Measurements from ENCODE around the gene CLIC3.
"Not testable (repeated sequence)": the region's sequence is repeated elsewhere in the genome, so short reads cannot be mapped to it uniquely, and the experiment has no call there.

Gene CLIC3

GRCh38 chr9:137007108-137007815 lies 10.9 kb upstream of the CLIC3 start:
- no peaks in the 10 kb centered on the region for H3K9me3 ChIP-seq (ENCODE audit: control insufficient read depth, low read length)
- H3K4me1 ChIP-seq (ENCODE audit: control insufficient read depth, insufficient read depth, low read length, poor library complexity, severe bottlenecking) = no peaks in the 10 kb centered on the region
- H3K4me3 ChIP-seq (ENCODE audit: extremely low read depth, insufficient read depth, low read length, poor library complexity, severe bottlenecking) = no peak overlapping the region
- H3K27ac ChIP-seq (ENCODE audit: low read depth, low read length, severe bottlenecking) = no peak overlapping the region
- no peaks in the 10 kb centered on the region for H3K36me3 ChIP-seq (ENCODE audit: control insufficient read depth, insufficient read depth, low read length)
- 85 to 87% methylated on average over 22 to 26 of the region's 30 CpGs for WGBS, 2 experiments (ENCODE audit: insufficient coverage in 2 of 2)

- Histone ChIP-seq H3K36me3 (ENCODE audit: control insufficient read depth, insufficient read depth, low read length) (no peaks in the 10 kb centered on the region), H3K9me3 (ENCODE audit: control insufficient read depth, low read length) (no peaks in the 10 kb centered on the region), H3K4me1 (ENCODE audit: control insufficient read depth, insufficient read depth, low read length, poor library complexity, severe bottlenecking) (no peaks in the 10 kb centered on the region), H3K4me3 (ENCODE audit: extremely low read depth, insufficient read depth, low read length, poor library complexity, severe bottlenecking) (no peak overlapping the region), H3K27ac (ENCODE audit: low read depth, low read length, severe bottlenecking) (no peak overlapping the region)
- 92% methylated on average over 14 to 22 of the region's 24 CpGs for WGBS, 2 experiments (ENCODE audit: insufficient coverage in 2 of 2)
Measured at GRCh38 chr9:137006116-137007003, 10.0 kb upstream of the CLIC3 start.

GRCh38 chr9:137004285-137004684 lies 7.9 kb upstream of the CLIC3 start:
- not testable (repeated sequence) for H3K4me1 ChIP-seq (ENCODE audit: control insufficient read depth, insufficient read depth, low read length, poor library complexity, severe bottlenecking); H3K27ac ChIP-seq (ENCODE audit: low read depth, low read length, severe bottlenecking); H3K4me3 ChIP-seq (ENCODE audit: extremely low read depth, insufficient read depth, low read length, poor library complexity, severe bottlenecking); H3K9me3 ChIP-seq (ENCODE audit: control insufficient read depth, low read length); H3K36me3 ChIP-seq (ENCODE audit: control insufficient read depth, insufficient read depth, low read length)
- 57 to 72% methylated on average over 7 to 12 of the region's 17 CpGs for WGBS, 2 experiments (ENCODE audit: insufficient coverage in 2 of 2)

GRCh38 chr9:137002646-137003041 lies 6.3 kb upstream of the CLIC3 start:
- no peaks in the 10 kb centered on the region for H3K9me3 ChIP-seq (ENCODE audit: control insufficient read depth, low read length)
- H3K4me1 ChIP-seq (ENCODE audit: control insufficient read depth, insufficient read depth, low read length, poor library complexity, severe bottlenecking) = peaks cover 3% of the 10 kb centered on the region
- no peak overlapping the region for H3K4me3 ChIP-seq (ENCODE audit: extremely low read depth, insufficient read depth, low read length, poor library complexity, severe bottlenecking)
- no peak overlapping the region for H3K27ac ChIP-seq (ENCODE audit: low read depth, low read length, severe bottlenecking)
- H3K36me3 ChIP-seq (ENCODE audit: control insufficient read depth, insufficient read depth, low read length) = no peaks in the 10 kb centered on the region
- 94 to 95% methylated on average over 10 of the region's 10 CpGs for WGBS, 2 experiments (ENCODE audit: insufficient coverage in 2 of 2)

GRCh38 chr9:137001857-137002645 lies 5.7 kb upstream of the CLIC3 start:
- Histone ChIP-seq H3K27ac (ENCODE audit: low read depth, low read length, severe bottlenecking) (no peak overlapping the region), H3K36me3 (ENCODE audit: control insufficient read depth, insufficient read depth, low read length) (no peaks in the 10 kb centered on the region), H3K9me3 (ENCODE audit: control insufficient read depth, low read length) (no peaks in the 10 kb centered on the region), H3K4me3 (ENCODE audit: extremely low read depth, insufficient read depth, low read length, poor library complexity, severe bottlenecking) (no peak overlapping the region), H3K4me1 (ENCODE audit: control insufficient read depth, insufficient read depth, low read length, poor library complexity, severe bottlenecking) (peaks cover 3% of the 10 kb centered on the region)
- 87 to 90% methylated on average over 13 to 16 of the region's 20 CpGs for WGBS, 2 experiments (ENCODE audit: insufficient coverage in 2 of 2)

GRCh38 chr9:137000177-137000930 lies 4.0 kb upstream of the CLIC3 start:
- Histone ChIP-seq H3K36me3 (ENCODE audit: control insufficient read depth, insufficient read depth, low read length) (no peaks in the 10 kb centered on the region), H3K9me3 (ENCODE audit: control insufficient read depth, low read length) (no peaks in the 10 kb centered on the region), H3K27ac (ENCODE audit: low read depth, low read length, severe bottlenecking) (no peak overlapping the region), H3K4me1 (ENCODE audit: control insufficient read depth, insufficient read depth, low read length, poor library complexity, severe bottlenecking) (peaks cover 13% of the 10 kb centered on the region), H3K4me3 (ENCODE audit: extremely low read depth, insufficient read depth, low read length, poor library complexity, severe bottlenecking) (no peak overlapping the region)
- 93 to 97% methylated on average over 6 of the region's 10 CpGs for WGBS, 2 experiments (ENCODE audit: insufficient coverage in 2 of 2)

GRCh38 chr9:136997830-136998234 lies 1.5 kb upstream of the CLIC3 start:
- no peak overlapping the region for H3K4me3 ChIP-seq (ENCODE audit: extremely low read depth, insufficient read depth, low read length, poor library complexity, severe bottlenecking)
- peaks cover 19% of the 10 kb centered on the region for H3K4me1 ChIP-seq (ENCODE audit: control insufficient read depth, insufficient read depth, low read length, poor library complexity, severe bottlenecking)
- H3K27ac ChIP-seq (ENCODE audit: low read depth, low read length, severe bottlenecking) = no peak overlapping the region
- no peaks in the 10 kb centered on the region for H3K9me3 ChIP-seq (ENCODE audit: control insufficient read depth, low read length)
- H3K36me3 ChIP-seq (ENCODE audit: control insufficient read depth, insufficient read depth, low read length) = peaks cover 12% of the 10 kb centered on the region
- WGBS, 2 experiments (ENCODE audit: insufficient coverage in 2 of 2) = 94 to 95% methylated on average over 11 to 12 of the region's 18 CpGs

GRCh38 chr9:136997371-136997770 lies 1.0 kb upstream of the CLIC3 start:
- no peak overlapping the region for H3K27ac ChIP-seq (ENCODE audit: low read depth, low read length, severe bottlenecking)
- H3K4me1 ChIP-seq (ENCODE audit: control insufficient read depth, insufficient read depth, low read length, poor library complexity, severe bottlenecking) = peaks cover 22% of the 10 kb centered on the region
- no peak overlapping the region for H3K4me3 ChIP-seq (ENCODE audit: extremely low read depth, insufficient read depth, low read length, poor library complexity, severe bottlenecking)
- WGBS, 2 experiments (ENCODE audit: insufficient coverage in 2 of 2) = 88% methylated on average over 9 to 10 of the region's 10 CpGs
- H3K9me3 ChIP-seq (ENCODE audit: control insufficient read depth, low read length) = no peaks in the 10 kb centered on the region
- H3K36me3 ChIP-seq (ENCODE audit: control insufficient read depth, insufficient read depth, low read length) = peaks cover 12% of the 10 kb centered on the region

GRCh38 chr9:136995772-136996311 lies 526 bp downstream of the CLIC3 start:
- peaks cover 3% of the 10 kb centered on the region for H3K9me3 ChIP-seq (ENCODE audit: control insufficient read depth, low read length)
- H3K36me3 ChIP-seq (ENCODE audit: control insufficient read depth, insufficient read depth, low read length) = peaks cover 12% of the 10 kb centered on the region
- WGBS, 2 experiments (ENCODE audit: insufficient coverage in 2 of 2) = 84 to 94% methylated on average over 9 to 10 of the region's 12 CpGs
- peaks cover 22% of the 10 kb centered on the region for H3K4me1 ChIP-seq (ENCODE audit: control insufficient read depth, insufficient read depth, low read length, poor library complexity, severe bottlenecking)
- no peak overlapping the region for H3K4me3 ChIP-seq (ENCODE audit: extremely low read depth, insufficient read depth, low read length, poor library complexity, severe bottlenecking)
- peak overlapping the region; percentile 5 for H3K27ac ChIP-seq (ENCODE audit: low read depth, low read length, severe bottlenecking)

GRCh38 chr9:136995362-136995761 lies 1.0 kb downstream of the CLIC3 start:
- no peak overlapping the region for H3K27ac ChIP-seq (ENCODE audit: low read depth, low read length, severe bottlenecking)
- 90 to 93% methylated on average over 9 to 27 of the region's 30 CpGs for WGBS, 2 experiments (ENCODE audit: insufficient coverage in 2 of 2)
- peaks cover 6% of the 10 kb centered on the region for H3K9me3 ChIP-seq (ENCODE audit: control insufficient read depth, low read length)
- H3K36me3 ChIP-seq (ENCODE audit: control insufficient read depth, insufficient read depth, low read length) = peaks cover 12% of the 10 kb centered on the region
- H3K4me3 ChIP-seq (ENCODE audit: extremely low read depth, insufficient read depth, low read length, poor library complexity, severe bottlenecking) = no peak overlapping the region
- H3K4me1 ChIP-seq (ENCODE audit: control insufficient read depth, insufficient read depth, low read length, poor library complexity, severe bottlenecking) = peaks cover 22% of the 10 kb centered on the region
